OCI-LY7 (cell line): ENCODE measurements around the gene SLC7A11. TPM values are rescaled to one million over a fixed set of nuclear protein-coding genes. Genes with fewer than 3 reads are reported as not detected.
A peak's percentile ranks its signal among the peaks of the same experiment; 100 is the strongest.

Source experiments
- BruUV-seq: library from RNA; stranded (reverse); fragments of 400-500 nt; replicated peaks from 2 replicates; lab custom pipeline; 2021; lab: Mats Ljungman, UMichigan
- CTCF ChIA-PET: fragments of 300-600 bp; sonication (Branson Sonifier 250); formaldehyde crosslinking; loops from one replicate; lab custom pipeline; 2022; ENCODE audit warnings: antibody characterized with exemption; ENCODE audit not compliant: unreplicated experiment; lab: Charles Lee
- POLR2A ChIA-PET: fragments of 300-600 bp; sonication (Branson Sonifier 250); formaldehyde crosslinking; loops from one replicate; lab custom pipeline; 2022; ENCODE audit warnings: antibody characterized with exemption; lab: Charles Lee
- DNase-seq: peaks from one replicate; pipeline ENCODE4 v3.0.0-alpha.2; 2015; ENCODE audit warnings: low spot score
- H2AFZ ChIP-seq: fragments of 200-600 bp; sonication (generic), shearing (Covaris generic); 2 replicates; pipeline ENCODE4 v1.6.1; 2014; ENCODE audit warnings: mild to moderate bottlenecking, antibody characterized with exemption, low read length, moderate library complexity
- H3K27ac ChIP-seq: fragments of 200-600 bp; sonication (generic); 2 replicates; pipeline ENCODE4 v1.5.1; 2014; ENCODE audit warnings: mixed run types, low read depth, mild to moderate bottlenecking, moderate library complexity, low read length, inconsistent platforms; ENCODE audit not compliant: poor library complexity, severe bottlenecking
- H3K36me3 ChIP-seq: fragments of 200-600 bp; sonication (generic); 2 replicates; pipeline ENCODE4 v1.6.1; 2014; ENCODE audit warnings: mild to moderate bottlenecking, antibody characterized with exemption, low read length, moderate library complexity, mixed read lengths; ENCODE audit not compliant: insufficient read depth
- H3K4me1 ChIP-seq: fragments of 200-600 bp; sonication (generic); 2 replicates; pipeline ENCODE4 v1.5.1; 2014; ENCODE audit warnings: mild to moderate bottlenecking, low read length; ENCODE audit not compliant: insufficient read depth, poor library complexity, severe bottlenecking
- H3K4me2 ChIP-seq: fragments of 200-600 bp; sonication (generic); 2 replicates; pipeline ENCODE4 v1.6.1; 2014; ENCODE audit warnings: mild to moderate bottlenecking, low read length
- H3K4me3 ChIP-seq: fragments of 200-600 bp; sonication (generic); 2 replicates; pipeline ENCODE4 v1.5.1; 2014; ENCODE audit warnings: mild to moderate bottlenecking, low read depth, low read length; ENCODE audit not compliant: poor library complexity, severe bottlenecking
- H3K79me2 ChIP-seq: fragments of 200-600 bp; sonication (generic); 2 replicates; pipeline ENCODE4 v1.6.1; 2016; ENCODE audit warnings: low read depth, mild to moderate bottlenecking, low read length, moderate library complexity, mixed read lengths; ENCODE audit not compliant: insufficient read depth
- H3K9me2 ChIP-seq: fragments of 200-600 bp; sonication (generic); 2 replicates; pipeline ENCODE4 v1.6.1; 2016; ENCODE audit warnings: mild to moderate bottlenecking, low read length, mixed read lengths; ENCODE audit not compliant: insufficient read depth
- H3K9me3 ChIP-seq: fragments of 200-600 bp; sonication (generic); 2 replicates; pipeline ENCODE4 v1.6.1; 2014; ENCODE audit warnings: mild to moderate bottlenecking, mixed run types, low read length, mixed read lengths
- H4K20me1 ChIP-seq: fragments of 200-600 bp; sonication (generic); 2 replicates; pipeline ENCODE4 v1.6.1; 2014; ENCODE audit warnings: mild to moderate bottlenecking, antibody characterized with exemption, low read length, moderate library complexity, mixed read lengths; ENCODE audit not compliant: insufficient read depth
- EZH2phosphoT487 ChIP-seq: fragments of 200-600 bp; sonication (generic); IDR thresholded peaks from 2 replicates; pipeline ENCODE4 v1.6.1; 2018; ENCODE audit warnings: low read depth, borderline replicate concordance, mild to moderate bottlenecking, mixed run types, antibody characterized with exemption, low read length, moderate library complexity, mixed read lengths
- intact Hi-C: fragments of 100-400 bp; cut with micrococcal nuclease; formaldehyde crosslinking; loops from one replicate; pipeline ENCODE4 v1.10.0; 2022; ENCODE audit not compliant: unreplicated experiment
- total RNA-seq, 2 experiments: library from RNA; depleted of rRNA in 1 of 2; stranded (reverse); fragments of >200 nt in 1 of 2; shearing (Covaris generic) in 1 of 2; gene quantifications; 2 replicates each; pipeline ENCODE4 v1.2.3, GENCODE V29; 2014 to 2022
- TF ChIP-seq, protein P1 (sequence below): fragments of 200-600 bp; sonication (generic); conservative IDR thresholded peaks from 2 replicates; pipeline ENCODE4 v1.5.1; 2014; ENCODE audit warnings: mild to moderate bottlenecking, antibody characterized with exemption, low read length, moderate library complexity, mixed read lengths

Gene SLC7A11
- total RNA-seq, 2 experiments from 2014 or later: 5.7 to 16.7 TPM

DNA sequence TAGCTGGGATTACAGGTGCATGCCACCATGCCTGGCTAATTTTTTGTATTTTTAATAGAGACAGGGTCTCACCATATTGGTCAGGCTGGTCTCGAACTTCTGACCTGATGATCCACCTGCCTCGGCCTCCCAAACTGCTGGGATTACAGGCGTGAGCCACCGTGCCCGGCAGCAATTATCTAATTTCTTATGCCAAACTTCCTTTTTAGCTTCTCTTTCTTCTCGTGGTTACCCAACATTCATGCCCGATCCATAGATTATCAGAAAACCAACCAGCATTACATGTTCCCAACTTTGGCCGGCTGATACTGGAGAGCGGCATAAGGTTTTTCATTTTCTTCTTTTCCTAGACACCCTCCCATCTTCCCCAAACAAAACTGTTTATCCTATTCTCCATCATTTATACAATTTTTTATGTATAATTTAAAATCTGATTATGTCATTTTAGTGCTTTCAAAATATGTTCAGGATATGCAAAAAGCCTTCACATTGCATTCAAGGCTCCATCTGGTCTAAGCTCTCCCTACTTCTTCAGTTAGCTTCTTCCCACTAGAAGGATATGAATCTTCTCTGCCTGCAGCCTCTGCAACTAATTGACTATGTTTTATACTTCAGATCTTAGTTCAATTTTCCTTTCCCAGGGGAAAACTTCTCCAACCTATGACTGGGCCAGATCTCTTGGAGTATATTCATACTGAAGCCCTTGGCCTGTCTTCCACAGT, 8.7 kb downstream of the SLC7A11 start:
- intact Hi-C loops: no loop called here
- Histone ChIP-seq H3K36me3 (peaks cover 65% of the 10 kb centered on the region), H2AFZ (no peak overlapping the region), H3K4me2 (no peak overlapping the region), H3K4me1 (peaks cover 7% of the 10 kb centered on the region), H3K4me3 (no peak overlapping the region), H4K20me1 (no peaks in the 10 kb centered on the region), H3K27ac (no peak overlapping the region), H3K79me2 (peaks cover 10% of the 10 kb centered on the region), H3K9me3 (no peaks in the 10 kb centered on the region), H3K9me2 (no peaks in the 10 kb centered on the region)
- POLR2A ChIA-PET: interaction anchor here (0.7 to 1.9 kb wide), 4 partner anchors 10 to 41 kb away, joined by 3 to 8 read pairs (median 3); no protein-coding TSS in a partner anchor
- CTCF ChIA-PET: interaction anchor here (0.9 kb wide), 1 partner anchor 17 kb away, joined by 3 read pairs; no protein-coding TSS in a partner anchor
- TF ChIP-seq, protein P1, sequence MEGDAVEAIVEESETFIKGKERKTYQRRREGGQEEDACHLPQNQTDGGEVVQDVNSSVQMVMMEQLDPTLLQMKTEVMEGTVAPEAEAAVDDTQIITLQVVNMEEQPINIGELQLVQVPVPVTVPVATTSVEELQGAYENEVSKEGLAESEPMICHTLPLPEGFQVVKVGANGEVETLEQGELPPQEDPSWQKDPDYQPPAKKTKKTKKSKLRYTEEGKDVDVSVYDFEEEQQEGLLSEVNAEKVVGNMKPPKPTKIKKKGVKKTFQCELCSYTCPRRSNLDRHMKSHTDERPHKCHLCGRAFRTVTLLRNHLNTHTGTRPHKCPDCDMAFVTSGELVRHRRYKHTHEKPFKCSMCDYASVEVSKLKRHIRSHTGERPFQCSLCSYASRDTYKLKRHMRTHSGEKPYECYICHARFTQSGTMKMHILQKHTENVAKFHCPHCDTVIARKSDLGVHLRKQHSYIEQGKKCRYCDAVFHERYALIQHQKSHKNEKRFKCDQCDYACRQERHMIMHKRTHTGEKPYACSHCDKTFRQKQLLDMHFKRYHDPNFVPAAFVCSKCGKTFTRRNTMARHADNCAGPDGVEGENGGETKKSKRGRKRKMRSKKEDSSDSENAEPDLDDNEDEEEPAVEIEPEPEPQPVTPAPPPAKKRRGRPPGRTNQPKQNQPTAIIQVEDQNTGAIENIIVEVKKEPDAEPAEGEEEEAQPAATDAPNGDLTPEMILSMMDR: no peak
- TF ChIP-seq EZH2phosphoT487: no peak
- no peak for DNase-seq
- no TSS peak for BruUV-seq

DNA sequence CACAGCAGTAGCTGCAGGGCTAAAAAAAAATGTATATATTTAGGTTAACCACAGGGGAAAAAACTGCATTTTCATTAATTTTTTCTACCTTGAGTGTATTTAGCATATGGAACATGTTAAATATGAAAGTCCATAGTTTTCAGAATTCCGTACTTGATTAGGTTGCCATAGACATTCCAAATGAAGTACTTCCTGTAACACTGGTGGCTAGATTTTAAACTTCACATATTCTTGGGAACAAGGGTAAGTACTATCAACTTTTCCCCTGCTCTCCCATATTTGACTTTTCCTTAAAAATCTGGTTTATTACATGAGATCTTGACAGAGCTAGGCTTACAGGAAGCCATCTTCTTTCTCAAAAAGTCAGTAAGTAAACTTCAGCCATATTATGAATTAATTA, 9.8 kb downstream of the SLC7A11 start:
- Histone ChIP-seq H3K36me3 (peaks cover 70% of the 10 kb centered on the region), H2AFZ (no peak overlapping the region), H3K4me3 (no peak overlapping the region), H3K4me2 (no peak overlapping the region), H3K9me2 (no peaks in the 10 kb centered on the region), H4K20me1 (no peaks in the 10 kb centered on the region), H3K27ac (no peak overlapping the region), H3K9me3 (no peaks in the 10 kb centered on the region), H3K79me2 (0 out of 2 replicates have a peak, but pooled peaks cover 2% of the 10 kb centered on the region), H3K4me1 (no peaks in the 10 kb centered on the region)
- ChIA-PET CTCF (no interaction called here), POLR2A (interaction anchor here (0.7 to 1.9 kb wide), 5 partner anchors 7 to 40 kb away, joined by 3 to 8 read pairs (median 4); no protein-coding TSS in a partner anchor)
- TF ChIP-seq, protein P1: no peak
- no peak for TF ChIP-seq EZH2phosphoT487
- BruUV-seq: no TSS peak
- intact Hi-C loops: no loop called here
- DNase-seq: no peak

DNA sequence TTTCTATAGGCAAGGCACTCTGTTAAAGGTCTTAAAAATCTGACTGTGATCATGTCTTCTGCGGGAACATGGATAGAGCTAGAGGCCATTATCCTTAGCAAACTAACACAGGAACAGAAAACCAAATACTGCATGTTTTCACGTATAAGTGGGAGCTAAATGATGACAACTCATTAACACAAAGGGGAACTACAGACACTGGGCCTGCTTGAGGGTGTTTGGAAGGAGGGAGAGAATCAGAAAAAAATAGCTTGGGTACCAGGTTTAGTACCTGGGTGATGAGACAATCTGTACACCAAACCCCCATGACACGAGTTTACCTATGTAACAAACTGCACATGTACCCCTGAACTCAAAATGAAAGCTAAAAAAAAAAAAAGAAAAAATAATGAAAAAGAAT, 12.1 kb downstream of the SLC7A11 start:
- Histone ChIP-seq H4K20me1 (no peaks in the 10 kb centered on the region), H3K4me1 (peaks cover 13% of the 10 kb centered on the region), H3K27ac (no peak overlapping the region), H3K9me2 (no peaks in the 10 kb centered on the region), H3K9me3 (no peaks in the 10 kb centered on the region), H2AFZ (no peak overlapping the region), H3K4me3 (no peak overlapping the region), H3K79me2 (no peaks in the 10 kb centered on the region), H3K36me3 (peaks cover 58% of the 10 kb centered on the region), H3K4me2 (no peak overlapping the region)
- TSS peak; percentile 10 for BruUV-seq
- no peak for DNase-seq
- intact Hi-C loops: no loop called here
- ChIA-PET POLR2A (interaction anchor here (0.7 to 2.2 kb wide), 6 partner anchors 9 to 1374 kb away, joined by 3 to 8 read pairs (median 6); partner anchors contain the start of gene SLC7A11), CTCF (no interaction called here)
- TF ChIP-seq EZH2phosphoT487: no peak
- TF ChIP-seq, protein P1: no peak
